GM12892 (cell line): ENCODE data around the gene NDUFAF8.

Source experiments
- DNase-seq: peaks from one replicate; pipeline ENCODE4 v3.0.0; 2011; ENCODE audit not compliant: insufficient read length
- FAIRE-seq: peaks from 2 replicates; lab custom pipeline; 2011; peaks lifted over from hg19 to GRCh38; lab: Jason Lieb, UNC
- POLR2A ChIP-seq: IDR thresholded peaks from 2 replicates; pipeline ENCODE4 v1.6.1; 2011; ENCODE audit warnings: low read depth, low read length, control low read depth
- POLR2AphosphoS5 ChIP-seq: IDR thresholded peaks from 2 replicates; pipeline ENCODE4 v1.6.1; 2011; ENCODE audit warnings: low read depth, low read length, control low read depth
- TAF1 ChIP-seq: IDR thresholded peaks from 2 replicates; pipeline ENCODE4 v1.6.1; 2011; ENCODE audit warnings: low read depth, mild to moderate bottlenecking, control low read depth, low read length, borderline replicate concordance

NDUFAF8 gene

DNA sequence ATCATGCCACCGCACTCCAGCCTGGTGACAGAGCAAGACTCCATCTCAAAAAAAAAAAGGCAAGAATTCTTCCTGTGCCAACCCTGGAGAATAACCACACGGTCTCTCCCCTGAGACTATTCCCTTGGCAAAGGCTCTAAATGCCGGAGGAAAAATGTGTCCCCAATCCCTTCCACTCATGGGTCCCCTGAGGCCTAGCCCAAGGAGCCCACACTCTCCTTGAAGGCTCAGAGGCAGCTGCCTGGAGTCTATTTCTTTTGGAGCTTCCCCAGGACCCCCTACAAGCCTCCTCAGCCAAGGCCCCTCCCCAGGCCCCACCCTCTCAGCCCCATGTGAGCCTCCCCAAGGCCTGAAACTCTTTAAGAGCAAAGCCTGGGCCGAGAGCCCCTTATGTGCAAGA is 33.0 kb upstream of the NDUFAF8 start:
- TF ChIP-seq TAF1 (no peak), POLR2AphosphoS5 (no peak), POLR2A (no peak)
- FAIRE-seq (no peak), DNase-seq (no peak)

DNA sequence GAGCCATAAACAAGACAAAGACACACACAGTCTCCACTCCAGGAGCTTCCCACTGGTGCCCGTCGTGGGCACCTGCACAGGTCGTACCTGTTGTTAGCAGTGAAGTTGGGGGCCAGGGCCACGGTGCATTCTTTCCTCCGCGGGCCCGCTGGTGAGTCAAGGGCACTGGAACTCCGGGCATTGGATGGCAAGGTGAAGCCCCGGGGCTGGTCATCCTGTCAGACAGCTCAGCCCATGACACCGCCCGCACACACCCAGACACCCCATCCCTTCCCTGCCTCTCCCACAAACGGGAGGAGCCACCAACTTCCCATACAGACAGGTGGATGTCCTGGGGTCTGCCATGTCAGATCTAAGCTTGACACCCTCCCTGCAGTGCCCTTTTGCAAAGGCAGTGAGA is 32.5 kb upstream of the NDUFAF8 start:
- no peak for FAIRE-seq
- TF ChIP-seq POLR2A: no peak
- TF ChIP-seq POLR2AphosphoS5: no peak
- TF ChIP-seq TAF1: no peak
- no peak for DNase-seq

- no peak for DNase-seq
- FAIRE-seq: peak; percentile 53
Measured at GRCh38 chr17:81207610-81208581, 31.2 kb upstream of the NDUFAF8 start.

DNA sequence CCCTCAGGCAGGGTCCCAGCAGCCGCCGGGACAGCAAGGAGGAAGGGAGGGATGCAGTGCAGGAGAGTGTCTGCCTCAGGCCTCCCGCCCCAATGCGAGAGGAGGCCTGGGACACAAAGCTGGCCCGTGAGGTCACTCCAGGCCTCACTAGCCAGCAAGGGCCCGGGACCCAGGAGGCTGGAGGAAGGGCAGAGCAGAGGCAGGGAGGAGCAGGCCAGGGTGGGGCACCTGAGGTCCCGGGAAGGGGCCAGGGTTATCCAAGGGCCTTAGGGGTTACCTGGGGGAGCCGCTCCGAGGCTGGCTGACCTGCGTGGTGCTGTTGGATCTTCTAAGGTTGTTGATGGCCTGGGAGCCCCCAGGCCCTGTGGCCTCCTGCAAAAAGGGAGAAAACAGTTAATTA is 30.5 kb upstream of the NDUFAF8 start:
- no peak for TF ChIP-seq POLR2A
- FAIRE-seq (no peak), DNase-seq (no peak)

More at GRCh38 chr17:81207610-81208581, 31.2 kb upstream of the NDUFAF8 start:
- TF ChIP-seq POLR2AphosphoS5 (no peak), POLR2A (no peak), TAF1 (no peak)

DNA sequence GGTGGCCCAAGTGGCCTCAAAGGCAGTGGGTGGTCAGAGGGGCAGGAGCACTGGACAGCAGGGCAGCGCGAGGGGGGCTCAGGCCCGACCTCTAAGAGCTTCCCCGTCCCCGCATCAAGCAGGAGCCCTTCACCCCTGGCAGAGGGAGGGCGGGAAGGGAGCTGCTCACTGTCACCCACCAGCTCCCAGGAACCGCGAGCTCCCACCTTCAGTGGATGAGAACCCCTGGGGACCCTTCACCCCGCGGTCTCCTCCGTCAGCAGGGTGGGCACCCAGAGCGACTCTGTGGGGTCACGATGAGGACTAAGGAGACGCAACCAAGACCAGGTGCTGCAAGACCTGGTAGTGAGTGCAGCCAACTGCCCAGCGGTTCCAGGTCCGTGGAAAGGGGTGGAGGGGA is 30.0 kb upstream of the NDUFAF8 start:
- DNase-seq (no peak), FAIRE-seq (no peak)

DNA sequence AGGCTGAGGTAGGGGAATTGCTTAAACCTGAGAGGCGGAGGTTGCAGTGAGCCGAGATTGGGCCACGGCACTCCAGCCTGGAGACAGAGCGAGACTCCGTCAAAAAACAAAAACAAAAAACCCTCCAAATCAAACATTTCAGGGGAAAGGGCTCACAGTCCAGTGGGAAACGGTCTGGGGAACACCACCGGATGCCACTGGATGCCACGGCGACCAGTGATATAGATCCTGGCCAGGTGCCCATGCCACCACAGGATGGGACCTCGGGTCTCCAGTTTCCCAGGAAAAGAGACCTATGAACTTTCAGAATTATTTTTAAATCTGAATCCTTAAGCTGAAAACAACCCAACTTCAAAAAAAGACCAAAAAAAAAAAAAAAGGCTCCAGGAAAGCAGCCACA is 28.7 kb upstream of the NDUFAF8 start:
- TF ChIP-seq POLR2A (no peak), POLR2AphosphoS5 (no peak), TAF1 (no peak)
- no peak for FAIRE-seq
- no peak for DNase-seq

More for the DNA sequence above, 30.0 kb upstream of the NDUFAF8 start:
- TF ChIP-seq TAF1 (no peak), POLR2AphosphoS5 (no peak), POLR2A (no peak)

DNA sequence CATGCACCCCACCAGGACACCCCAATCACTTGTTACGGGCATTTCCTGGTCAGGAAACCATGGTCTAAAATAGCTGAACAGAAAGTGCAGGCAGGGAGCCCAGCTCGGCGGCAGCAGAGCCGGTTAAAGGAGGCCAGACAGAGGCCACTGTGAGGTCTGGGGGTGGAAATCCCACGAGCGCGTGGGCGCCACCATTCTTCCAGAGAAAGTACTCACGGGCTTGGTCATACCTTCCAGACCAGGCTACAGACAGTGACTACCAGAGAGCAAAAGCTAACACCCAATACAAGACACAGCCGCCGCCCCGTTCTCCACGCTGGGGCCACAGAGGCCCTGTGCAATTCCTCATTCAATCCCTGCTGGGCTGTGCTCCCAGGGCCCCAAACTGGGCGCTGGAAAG is 28.2 kb upstream of the NDUFAF8 start:
- FAIRE-seq (no peak), DNase-seq (no peak)
- TF ChIP-seq POLR2A (no peak), TAF1 (no peak), POLR2AphosphoS5 (no peak)

GRCh38 chr17:81212365-81212764 is 26.8 kb upstream of the NDUFAF8 start:
- no peak for DNase-seq
- no peak for FAIRE-seq
- TF ChIP-seq POLR2A (no peak), POLR2AphosphoS5 (no peak), TAF1 (no peak)

- no peak for FAIRE-seq
- no peak for TF ChIP-seq POLR2A
- no peak for TF ChIP-seq POLR2AphosphoS5
- no peak for TF ChIP-seq TAF1
- DNase-seq: no peak
Measured at GRCh38 chr17:81213978-81214377, 25.1 kb upstream of the NDUFAF8 start.

DNA sequence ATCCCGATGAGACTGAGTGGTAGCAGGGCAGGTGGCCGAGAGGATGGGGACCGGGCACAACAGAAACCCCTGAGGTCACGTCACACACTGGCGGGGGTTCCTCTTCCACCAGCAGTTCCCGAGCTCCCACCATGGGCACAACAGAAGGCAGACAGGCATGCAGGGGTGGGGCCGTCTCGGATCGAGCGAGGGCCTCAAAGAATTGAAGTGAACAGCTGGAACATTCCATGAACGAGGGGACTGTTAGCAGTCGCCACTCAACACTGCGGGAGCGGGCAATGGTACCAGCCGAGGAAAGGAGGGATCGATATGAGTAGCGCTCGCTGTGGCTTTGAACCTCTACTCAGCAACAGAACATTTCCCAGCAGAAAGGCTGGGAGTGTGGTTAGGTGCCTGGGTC is 21.6 kb upstream of the NDUFAF8 start:
- DNase-seq: no peak
- no peak for TF ChIP-seq TAF1
- TF ChIP-seq POLR2AphosphoS5: no peak
- no peak for TF ChIP-seq POLR2A
- FAIRE-seq: no peak

- TF ChIP-seq POLR2A (no peak), POLR2AphosphoS5 (no peak), TAF1 (no peak)
- DNase-seq (no peak), FAIRE-seq (no peak)
Measured at GRCh38 chr17:81218459-81218858, 20.7 kb upstream of the NDUFAF8 start.

- TF ChIP-seq POLR2A (no peak), TAF1 (no peak), POLR2AphosphoS5 (no peak)
- FAIRE-seq: no peak
- DNase-seq: no peak
Measured at GRCh38 chr17:81218991-81219390, 20.1 kb upstream of the NDUFAF8 start.
